Omental fat pad (tissue), 4 donors: Measurements from ENCODE around the gene HMGA1. TPM values are rescaled to one million over a fixed set of nuclear protein-coding genes. Genes with fewer than 3 reads are reported as not detected.

Source experiments
- ATAC-seq: fragments of 150-250 bp; one replicate; pipeline ENCODE4 v1.9.1; 2016; ENCODE audit warnings: mild to moderate bottlenecking, moderate library complexity; ENCODE audit not compliant: low FRiP score
- DNase-seq: peaks from one replicate; pipeline ENCODE4 v3.0.0-alpha.2; 2019; ENCODE audit warnings: low spot score
- CTCF ChIP-seq, 3 donors: fragments of 450-650 bp; IDR thresholded peaks; one replicate each; pipeline ENCODE4 v1.5.1; 2016 to 2017; ENCODE audit warnings: antibody characterized with exemption in 3 of 3, mild to moderate bottlenecking in 3 of 3, moderate library complexity in 2 of 3
- total RNA-seq, 4 donors: library from RNA; depleted of rRNA; stranded (reverse); fragments of >200 nt; gene quantifications; one replicate each; pipeline ENCODE4 v1.1.0, GENCODE V29; 2016

HMGA1 gene
- total RNA-seq, result 10 to 100 TPM; 15.6 to 80.7 (median 31.3) TPM

DNA sequence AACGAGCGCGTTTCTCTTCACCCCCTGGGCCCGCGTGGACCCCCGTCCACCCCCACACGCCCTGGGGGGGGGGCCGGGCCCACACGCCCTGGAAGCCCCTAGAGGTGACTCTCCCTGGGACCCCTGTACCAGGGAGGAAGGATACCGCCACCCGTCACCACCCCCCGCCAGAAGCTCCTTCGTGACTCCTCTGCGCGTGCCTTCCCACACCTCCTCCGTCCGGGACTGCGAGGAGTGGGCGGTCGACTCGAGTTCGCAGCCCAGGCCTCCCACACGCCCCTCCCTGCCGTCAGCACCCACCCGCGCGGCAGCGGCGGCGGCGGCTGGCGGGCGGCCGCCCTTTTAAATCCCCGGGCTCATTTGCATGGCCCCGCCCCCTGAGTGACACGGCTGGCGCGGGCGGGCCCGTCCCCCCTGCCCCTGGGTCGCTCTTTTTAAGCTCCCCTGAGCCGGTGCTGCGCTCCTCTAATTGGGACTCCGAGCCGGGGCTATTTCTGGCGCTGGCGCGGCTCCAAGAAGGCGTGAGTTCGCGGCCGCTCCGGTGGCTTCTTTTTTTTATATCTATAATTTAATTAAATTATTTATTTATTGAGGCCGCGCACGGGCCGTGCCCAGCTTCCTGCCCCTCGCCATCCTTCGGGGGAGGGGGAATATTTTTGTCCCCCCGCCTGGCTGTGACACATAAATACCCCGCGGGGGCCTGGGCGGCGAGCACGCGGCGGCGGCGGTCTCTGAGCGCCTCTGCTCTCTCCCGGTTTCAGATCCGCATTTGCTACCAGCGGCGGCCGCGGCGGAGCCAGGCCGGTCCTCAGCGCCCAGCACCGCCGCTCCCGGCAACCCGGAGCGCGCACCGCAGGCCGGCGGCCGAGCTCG lies at the start of gene HMGA1:
Gene HMGA1, plus strand, starts transcription at position 431 of the 873 bp plus-strand sequence. CDS start 3,908 bp downstream, outside the sequence.
- DNase-seq (peak; percentile 73), ATAC-seq (peak; percentile 57)
- no peak for TF ChIP-seq CTCF (IDR thresholded peaks at IDR 0.05)

DNA sequence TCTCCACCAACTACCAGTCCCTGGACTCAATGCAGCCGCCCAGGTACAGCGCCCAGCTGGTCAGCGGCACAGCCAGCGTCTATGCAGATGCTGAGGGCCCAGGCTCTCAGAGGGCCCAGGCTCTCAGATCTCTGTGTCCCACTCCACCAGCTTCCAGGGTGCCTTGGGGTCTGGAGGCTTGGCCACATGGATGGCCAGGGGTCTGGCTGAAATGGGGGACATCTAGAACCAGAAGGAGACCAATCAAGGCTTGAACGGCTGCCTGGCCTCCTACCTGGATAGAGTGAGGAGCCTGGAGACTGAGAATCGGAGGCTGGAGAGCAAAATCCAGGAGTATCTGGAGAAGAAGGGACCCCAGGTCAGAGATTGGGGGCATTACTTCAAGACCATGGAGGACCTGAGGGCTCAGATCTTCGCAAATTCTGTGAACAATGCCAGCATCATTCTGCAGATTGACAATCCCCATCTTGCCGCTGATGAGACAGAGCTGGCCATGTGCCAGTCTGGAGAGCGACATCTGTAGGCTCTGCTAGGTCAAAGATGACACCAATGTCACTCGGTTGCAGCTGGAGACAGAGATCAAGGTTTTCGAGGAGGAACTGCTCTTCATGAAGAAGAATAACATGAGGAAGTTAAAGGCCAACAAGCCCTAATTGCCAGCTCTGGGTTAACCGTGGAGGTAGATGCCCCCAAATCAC lies 46.7 kb upstream of the HMGA1 start:
- TF ChIP-seq CTCF (IDR thresholded peaks at IDR 0.05), result no peak
- ATAC-seq (no peak), DNase-seq (no peak)

DNA sequence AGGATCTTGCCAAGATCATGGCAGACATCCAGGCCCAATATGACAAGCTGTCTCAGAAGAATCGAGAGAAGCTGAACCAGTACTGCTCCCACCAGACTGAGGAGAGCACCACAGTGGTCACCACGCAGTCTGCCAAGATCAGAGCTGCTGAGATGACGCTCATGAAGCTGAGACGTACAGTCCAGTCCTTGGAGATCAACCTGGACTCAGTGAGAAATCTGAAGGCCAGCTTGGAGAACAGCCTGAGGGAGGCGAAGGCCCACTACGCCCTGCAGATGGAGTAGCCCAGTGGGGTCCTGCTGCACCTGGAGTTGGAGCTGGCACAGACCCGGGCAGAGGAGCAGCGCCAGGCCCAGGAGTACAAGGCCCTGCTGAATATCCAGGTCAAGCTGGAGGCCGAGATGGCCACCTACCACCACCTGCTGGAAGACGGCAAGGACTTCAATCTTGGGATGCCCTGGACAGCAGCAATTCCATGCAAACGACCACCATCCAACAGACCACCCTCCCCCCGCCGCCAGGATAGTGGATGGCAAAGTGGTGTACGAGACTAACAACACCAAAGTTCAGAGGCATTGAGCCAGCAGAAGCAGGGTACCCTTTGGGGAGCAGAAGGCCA lies 46.1 kb upstream of the HMGA1 start:
- no peak for DNase-seq
- ATAC-seq, result no peak
- no peak for TF ChIP-seq CTCF (IDR thresholded peaks at IDR 0.05)

DNA sequence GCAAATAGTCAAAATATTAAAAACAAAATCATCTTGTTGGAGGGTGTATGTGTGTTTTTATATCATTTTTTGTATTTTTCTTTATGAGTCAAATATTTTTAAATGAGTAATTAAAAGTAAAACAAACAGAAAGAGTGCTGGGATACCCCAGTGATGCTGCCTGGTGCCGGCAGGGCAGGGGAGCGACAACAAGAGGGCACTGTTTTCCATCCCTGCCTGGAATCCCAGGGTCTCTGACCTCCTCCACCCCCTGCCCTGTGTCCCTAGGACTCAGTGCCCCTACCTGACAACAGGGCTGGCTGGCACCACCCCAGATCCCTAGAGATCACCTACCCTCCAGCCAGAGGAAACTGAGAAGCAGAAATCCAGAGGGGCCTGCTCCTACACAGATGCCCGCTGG lies 41.9 kb upstream of the HMGA1 start:
- no peak for TF ChIP-seq CTCF (IDR thresholded peaks at IDR 0.05)
- ATAC-seq, result no peak
- DNase-seq, result no peak

- no peak for ATAC-seq
- no peak for DNase-seq
- no peak for TF ChIP-seq CTCF (IDR thresholded peaks at IDR 0.05)
These were observed 41.0 kb upstream of the HMGA1 start for GRCh38 chr6:34195726-34196115.

GRCh38 chr6:34196116-34196832 lies 40.4 kb upstream of the HMGA1 start:
- TF ChIP-seq CTCF (IDR thresholded peaks at IDR 0.05), result peak in 1 of 3 donors; percentile 91
- peak; percentile 89 for DNase-seq
- peak; percentile 99 for ATAC-seq
